ENCODE data around the gene PTPRC. TPM values are rescaled to one million over a fixed set of nuclear protein-coding genes. Genes with fewer than 3 reads are reported as not detected.
A peak's percentile ranks its signal among the peaks of the same experiment; 100 is the strongest.

PTPRC gene
- total RNA-seq, 1 experiment from 2014 or later: 1.4 TPM

DNA sequence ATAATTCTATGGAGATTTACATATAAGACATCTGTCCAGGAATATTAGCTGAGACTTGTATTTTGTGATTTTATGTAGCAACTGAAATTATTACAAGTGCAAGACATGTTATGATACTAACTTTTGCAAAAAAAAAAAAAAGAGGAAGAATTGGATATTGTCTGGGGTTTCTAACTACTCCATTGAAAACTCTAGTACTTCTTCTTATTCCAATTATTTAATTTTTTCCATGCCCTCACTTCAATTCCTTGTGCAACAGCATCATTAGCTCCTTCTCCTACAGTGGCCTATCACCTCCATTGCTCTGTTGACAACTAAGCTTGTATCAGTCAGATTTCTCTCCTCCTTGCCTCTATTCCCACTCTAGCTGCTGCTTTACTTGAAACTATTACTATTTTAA lies 126.6 kb downstream of the PTPRC start:
- Histone ChIP-seq H3K27ac (ENCODE audit: low read length) (no peak overlapping the region), H3K27me3 (ENCODE audit: control insufficient read depth, insufficient read depth, low read length) (no peaks in the 10 kb centered on the region), H3K9me3 (ENCODE audit: control insufficient read depth, insufficient read depth, low read depth, low read length) (no peaks in the 10 kb centered on the region), H3K36me3 (ENCODE audit: control insufficient read depth, insufficient read depth, low read length) (no peaks in the 10 kb centered on the region), H3K4me1 (ENCODE audit: control insufficient read depth, insufficient read depth, low read length) (peaks cover 7% of the 10 kb centered on the region; the same call in 1 of the 2 replicates), H3K4me3 (ENCODE audit: low read depth in 2 of 2, low read length in 2 of 2) (no peak overlapping the region)
- TF ChIP-seq, protein P1, sequence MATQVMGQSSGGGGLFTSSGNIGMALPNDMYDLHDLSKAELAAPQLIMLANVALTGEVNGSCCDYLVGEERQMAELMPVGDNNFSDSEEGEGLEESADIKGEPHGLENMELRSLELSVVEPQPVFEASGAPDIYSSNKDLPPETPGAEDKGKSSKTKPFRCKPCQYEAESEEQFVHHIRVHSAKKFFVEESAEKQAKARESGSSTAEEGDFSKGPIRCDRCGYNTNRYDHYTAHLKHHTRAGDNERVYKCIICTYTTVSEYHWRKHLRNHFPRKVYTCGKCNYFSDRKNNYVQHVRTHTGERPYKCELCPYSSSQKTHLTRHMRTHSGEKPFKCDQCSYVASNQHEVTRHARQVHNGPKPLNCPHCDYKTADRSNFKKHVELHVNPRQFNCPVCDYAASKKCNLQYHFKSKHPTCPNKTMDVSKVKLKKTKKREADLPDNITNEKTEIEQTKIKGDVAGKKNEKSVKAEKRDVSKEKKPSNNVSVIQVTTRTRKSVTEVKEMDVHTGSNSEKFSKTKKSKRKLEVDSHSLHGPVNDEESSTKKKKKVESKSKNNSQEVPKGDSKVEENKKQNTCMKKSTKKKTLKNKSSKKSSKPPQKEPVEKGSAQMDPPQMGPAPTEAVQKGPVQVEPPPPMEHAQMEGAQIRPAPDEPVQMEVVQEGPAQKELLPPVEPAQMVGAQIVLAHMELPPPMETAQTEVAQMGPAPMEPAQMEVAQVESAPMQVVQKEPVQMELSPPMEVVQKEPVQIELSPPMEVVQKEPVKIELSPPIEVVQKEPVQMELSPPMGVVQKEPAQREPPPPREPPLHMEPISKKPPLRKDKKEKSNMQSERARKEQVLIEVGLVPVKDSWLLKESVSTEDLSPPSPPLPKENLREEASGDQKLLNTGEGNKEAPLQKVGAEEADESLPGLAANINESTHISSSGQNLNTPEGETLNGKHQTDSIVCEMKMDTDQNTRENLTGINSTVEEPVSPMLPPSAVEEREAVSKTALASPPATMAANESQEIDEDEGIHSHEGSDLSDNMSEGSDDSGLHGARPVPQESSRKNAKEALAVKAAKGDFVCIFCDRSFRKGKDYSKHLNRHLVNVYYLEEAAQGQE (IDR thresholded peaks at IDR 0.05; ENCODE audit: insufficient read depth in 1 of 2, low read depth in 2 of 2, low read length in 1 of 2): no peak
- TF ChIP-seq POLR2AphosphoS5 (IDR thresholded peaks at IDR 0.05; ENCODE audit: low read depth, low read length) (no peak), TCF7L2 (IDR thresholded peaks at IDR 0.05; ENCODE audit: low read depth, low read length) (no peak), CTCF (IDR thresholded peaks at IDR 0.05) (no peak), SIN3A (IDR thresholded peaks at IDR 0.05; ENCODE audit: borderline replicate concordance, insufficient read depth, low read depth, low read length) (no peak)
- BruUV-seq (replicated peaks): no TSS peak
- ATAC-seq (no peak), DNase-seq (ENCODE audit: low read depth, low spot score) (no peak)
- intact Hi-C loops (cut with micrococcal nuclease; ENCODE audit: unreplicated experiment): no loop called here
- POLR2A ChIA-PET: no interaction called here
- CTCF ChIA-PET: no interaction called here
- in situ Hi-C loops (cut with HindIII; ENCODE audit: low pct_unique_long_range_greater_than_20kb, low sequenced_read_pairs): no loop called here

DNA sequence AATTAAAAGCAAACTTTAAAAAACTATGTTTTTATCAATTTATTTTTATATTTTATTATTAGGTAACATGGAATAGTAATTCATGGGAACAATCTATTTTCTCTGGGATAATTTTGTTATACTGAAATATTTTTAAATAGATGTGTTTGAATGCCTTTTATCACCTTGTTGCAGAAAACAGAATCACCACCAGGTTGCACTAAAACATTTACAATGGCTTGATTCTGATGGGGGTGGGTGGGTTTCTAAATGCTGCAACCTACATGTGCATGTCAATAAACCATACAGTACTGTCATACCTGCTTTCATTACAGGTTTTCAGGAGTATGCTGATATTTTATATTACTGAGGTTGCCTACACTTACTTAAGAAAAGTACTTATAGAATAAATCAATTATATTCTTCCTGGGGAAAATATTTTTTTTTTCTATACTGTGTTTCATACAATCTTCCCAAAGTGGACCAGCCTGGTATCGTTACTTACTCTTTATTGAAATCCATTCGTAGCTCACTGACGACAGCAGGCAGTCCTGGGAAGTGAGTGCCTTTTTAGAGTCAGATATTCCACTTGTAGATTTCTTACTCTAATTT lies 132.8 kb downstream of the PTPRC start:
- H3K27me3 ChIP-seq (ENCODE audit: control insufficient read depth, insufficient read depth, low read length): no peaks in the 10 kb centered on the region
- ChIA-PET CTCF (no interaction called here), POLR2A (no interaction called here)
- peak; percentile 60; the same call in 1 of the 2 replicates for TF ChIP-seq CTCF (IDR thresholded peaks at IDR 0.05)
- TF ChIP-seq, protein P1 (IDR thresholded peaks at IDR 0.05; ENCODE audit: insufficient read depth in 1 of 2, low read depth in 2 of 2, low read length in 1 of 2): no peak
- BruUV-seq (replicated peaks): no TSS peak
- no peak overlapping the region for H3K4me3 ChIP-seq (ENCODE audit: low read depth in 2 of 2, low read length in 2 of 2)
- H3K9me3 ChIP-seq (ENCODE audit: control insufficient read depth, insufficient read depth, low read depth, low read length): no peaks in the 10 kb centered on the region
- H3K36me3 ChIP-seq (ENCODE audit: control insufficient read depth, insufficient read depth, low read length): no peaks in the 10 kb centered on the region
- no peak for ATAC-seq
- no peak for DNase-seq (ENCODE audit: low read depth, low spot score)
- intact Hi-C loops (cut with micrococcal nuclease; ENCODE audit: unreplicated experiment) (loop anchor here (5.0 kb wide), 3 partner anchors 166 to 781 kb away; no protein-coding TSS in a partner anchor), in situ Hi-C loops (cut with HindIII; ENCODE audit: low pct_unique_long_range_greater_than_20kb, low sequenced_read_pairs) (no loop called here)
- H3K27ac ChIP-seq (ENCODE audit: low read length): no peak overlapping the region
- no peaks in the 10 kb centered on the region for H3K4me1 ChIP-seq (ENCODE audit: control insufficient read depth, insufficient read depth, low read length)
